HG02973 (cell line): ENCODE data around the gene TSEN54.

Source experiments
- ATAC-seq: cut with Tn5 transposase; IDR thresholded peaks from one replicate; pipeline ENCODE4 v1.9.1; 2021; ENCODE audit warnings: moderate library complexity; ENCODE audit not compliant: unreplicated experiment

The TSEN54 gene

DNA sequence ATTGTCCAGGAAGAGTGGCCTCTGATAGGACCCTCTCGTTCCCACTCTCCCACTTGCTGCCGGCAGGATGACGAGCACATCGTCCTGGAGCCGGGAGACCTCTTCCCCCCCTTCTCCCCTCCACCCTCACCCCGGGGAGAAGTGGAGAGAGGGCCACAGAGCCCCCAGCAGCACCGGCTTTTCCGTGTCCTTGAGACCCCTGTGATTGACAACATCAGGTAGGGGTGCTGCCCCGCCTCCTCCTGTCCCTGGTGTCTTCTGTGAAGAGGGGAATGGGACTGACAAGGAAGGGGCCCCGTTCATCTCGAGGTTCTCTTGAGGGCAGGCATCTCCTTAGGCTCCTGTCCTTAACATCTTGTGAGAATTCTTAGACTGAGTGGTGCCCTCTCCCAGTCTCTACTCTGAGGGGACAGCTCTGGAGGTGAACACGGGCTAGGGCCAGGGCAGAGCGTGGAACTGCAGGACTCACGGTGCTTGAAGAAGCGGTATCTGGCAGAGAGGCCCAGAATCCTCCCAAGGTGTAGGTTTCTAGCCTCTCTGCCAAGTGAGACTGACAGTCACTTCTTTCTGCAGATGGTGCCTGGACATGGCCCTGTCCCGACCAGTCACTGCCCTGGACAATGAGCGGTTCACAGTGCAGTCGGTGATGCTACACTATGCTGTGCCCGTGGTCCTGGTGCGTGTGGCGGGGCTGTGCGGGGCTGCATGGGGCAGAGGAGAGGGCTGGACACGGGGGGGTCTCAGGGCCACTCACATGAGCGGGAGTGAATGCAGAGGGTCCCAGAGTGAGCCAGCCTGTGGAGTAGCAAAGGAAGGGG is 27.4 kb upstream of the TSEN54 start:
- ATAC-seq, result no peak

DNA sequence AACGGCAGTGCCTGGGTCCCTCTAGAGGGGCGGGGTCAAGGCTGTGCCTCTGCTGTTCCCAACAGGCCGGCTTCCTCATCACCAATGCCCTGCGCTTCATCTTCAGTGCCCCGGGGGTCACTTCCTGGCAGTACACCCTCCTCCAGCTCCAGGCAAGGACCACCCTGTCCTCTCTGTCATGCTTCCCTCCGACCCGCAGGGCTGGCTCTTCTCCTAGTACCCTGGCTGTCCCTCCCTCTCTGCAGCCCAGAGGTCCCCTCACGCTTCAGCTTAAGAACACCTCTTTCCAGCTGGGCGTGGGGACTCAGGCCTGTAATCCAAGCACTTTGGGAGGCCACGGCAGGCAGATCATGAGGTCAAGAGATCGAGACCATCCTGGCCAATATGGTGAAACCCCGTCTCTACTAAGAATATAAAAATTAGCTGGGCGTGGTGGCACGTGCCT is 26.8 kb upstream of the TSEN54 start:
- ATAC-seq, result no peak

DNA sequence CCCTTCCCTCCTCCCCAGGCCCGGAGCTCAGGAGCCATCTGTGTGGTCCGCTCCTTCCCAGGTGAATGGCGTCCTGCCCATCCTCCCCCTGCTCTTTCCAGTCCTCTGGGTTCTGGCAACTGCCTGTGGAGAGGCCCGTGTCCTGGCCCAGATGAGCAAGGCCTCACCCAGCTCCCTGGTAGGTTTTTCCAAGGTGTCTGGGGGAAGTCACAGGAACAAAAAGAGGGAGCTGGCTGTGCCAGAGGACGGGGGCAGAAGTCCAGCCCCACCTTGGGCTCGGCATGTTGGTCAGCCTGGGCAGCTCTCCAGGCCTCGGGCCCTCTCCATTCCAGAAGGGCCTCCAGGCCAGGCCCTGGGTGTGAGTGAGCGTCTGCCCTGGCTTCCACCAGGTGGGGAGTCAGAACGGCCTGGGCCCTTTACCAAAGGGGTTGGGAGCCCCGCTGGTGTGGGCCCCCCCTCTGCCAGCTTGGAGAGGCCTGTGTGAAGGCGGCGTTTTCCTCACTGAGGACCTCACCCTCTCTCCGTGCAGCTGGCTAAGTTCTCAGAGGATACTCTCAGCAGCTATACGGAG is 26.1 kb upstream of the TSEN54 start:
- ATAC-seq, result no peak

DNA sequence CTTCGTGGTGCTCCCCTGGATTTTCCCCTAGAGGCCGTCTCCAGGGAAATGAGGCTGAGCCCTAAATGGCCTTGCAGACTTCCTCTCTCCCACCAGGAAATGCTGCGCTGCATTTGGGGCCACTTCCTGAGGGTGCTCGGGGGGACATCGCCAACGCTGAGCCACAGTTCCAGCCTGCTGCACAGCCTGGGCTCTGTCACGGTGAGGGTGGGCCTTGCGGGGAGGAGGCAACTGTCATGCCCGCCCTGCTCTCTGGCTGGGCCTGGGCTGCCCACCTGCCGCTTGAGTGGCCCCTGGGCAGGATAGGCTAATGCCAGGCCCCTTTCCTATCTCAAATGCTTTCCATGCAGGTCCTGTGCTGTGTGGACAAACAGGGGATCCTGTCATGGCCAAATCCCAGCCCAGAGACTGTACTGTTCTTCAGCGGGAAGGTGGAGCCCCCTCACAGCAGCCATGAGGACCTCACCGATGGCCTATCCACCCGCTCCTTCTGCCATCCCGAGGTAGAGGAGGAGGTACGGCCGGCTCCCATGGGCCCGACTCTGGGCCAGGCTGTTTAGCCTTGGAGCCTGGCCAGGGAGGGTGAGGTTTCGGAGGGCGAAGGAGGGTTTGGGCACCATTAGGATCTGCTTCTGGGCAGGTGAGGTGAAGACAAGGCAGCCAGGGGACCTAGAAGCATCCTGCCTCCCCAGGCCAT is 25.2 kb upstream of the TSEN54 start:
- ATAC-seq, result no peak

DNA sequence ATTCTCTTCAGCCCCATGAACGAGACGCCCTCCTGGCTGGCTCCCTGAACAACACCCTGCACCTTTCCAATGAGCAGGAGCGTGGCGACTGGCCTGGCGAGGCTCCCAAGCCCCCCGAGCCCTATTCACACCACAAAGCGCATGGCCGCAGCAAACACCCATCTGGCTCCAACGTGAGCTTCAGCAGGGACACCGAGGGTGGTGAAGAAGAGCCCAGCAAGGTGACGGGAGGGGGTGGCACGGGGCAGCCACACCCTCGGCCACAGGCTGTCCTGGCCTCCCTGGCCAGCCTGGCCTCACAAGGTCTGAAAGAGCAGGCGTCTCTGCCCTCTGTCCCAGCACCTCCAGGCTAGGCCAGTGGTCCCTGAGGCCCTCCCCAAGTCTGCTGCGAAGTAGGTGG is 24.6 kb upstream of the TSEN54 start:
- no peak for ATAC-seq

DNA sequence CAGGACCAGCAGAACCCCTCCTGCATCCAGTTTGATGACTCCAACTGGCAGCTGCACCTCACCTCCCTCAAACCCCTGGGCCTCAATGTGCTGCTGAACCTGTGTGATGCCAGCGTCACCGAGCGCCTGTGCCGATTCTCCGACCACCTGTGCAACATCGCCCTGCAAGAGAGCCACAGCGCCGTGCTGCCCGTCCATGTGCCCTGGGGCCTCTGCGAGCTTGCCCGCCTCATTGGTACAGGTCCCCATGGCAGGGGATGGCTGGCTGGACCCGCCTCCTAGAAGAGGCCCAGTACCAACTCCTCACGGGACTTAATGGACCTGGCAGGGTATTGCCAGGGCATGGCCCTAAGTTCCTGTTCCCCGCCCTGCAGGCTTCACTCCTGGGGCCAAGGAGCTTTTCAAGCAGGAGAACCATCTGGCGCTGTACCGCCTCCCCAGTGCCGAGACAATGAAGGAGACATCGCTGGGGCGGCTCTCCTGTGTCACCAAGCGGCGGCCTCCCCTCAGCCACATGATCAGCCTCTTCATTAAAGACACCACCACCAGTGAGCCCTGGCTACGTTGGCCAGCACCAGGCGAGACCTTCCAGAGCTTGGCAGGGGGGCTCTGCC is 23.7 kb upstream of the TSEN54 start:
- no peak for ATAC-seq

DNA sequence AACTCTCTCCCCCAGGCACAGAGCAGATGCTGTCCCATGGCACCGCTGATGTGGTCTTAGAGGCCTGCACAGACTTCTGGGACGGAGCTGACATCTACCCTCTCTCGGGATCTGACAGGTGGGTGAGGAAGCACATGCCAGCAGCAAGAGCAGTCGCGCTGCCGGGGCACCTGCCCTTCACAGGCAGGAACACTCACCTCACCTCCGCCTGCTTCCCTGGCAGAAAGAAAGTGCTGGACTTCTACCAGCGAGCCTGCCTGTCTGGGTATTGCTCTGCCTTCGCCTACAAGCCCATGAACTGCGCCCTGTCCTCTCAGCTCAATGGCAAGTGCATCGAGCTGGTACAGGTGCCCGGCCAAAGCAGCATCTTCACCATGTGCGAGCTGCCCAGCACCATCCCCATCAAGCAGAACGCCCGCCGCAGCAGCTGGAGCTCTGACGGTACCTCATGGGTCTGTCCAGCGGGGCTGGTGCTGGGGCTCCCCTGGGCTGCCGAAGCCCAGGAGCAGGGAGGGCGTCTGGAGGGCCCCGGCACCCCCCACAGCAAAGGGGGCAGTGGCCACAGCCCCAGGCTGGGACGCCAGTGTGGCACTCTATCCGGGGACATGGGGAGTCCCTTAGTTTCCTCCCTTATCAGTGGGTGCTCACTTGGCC is 22.7 kb upstream of the TSEN54 start:
- no peak for ATAC-seq

DNA sequence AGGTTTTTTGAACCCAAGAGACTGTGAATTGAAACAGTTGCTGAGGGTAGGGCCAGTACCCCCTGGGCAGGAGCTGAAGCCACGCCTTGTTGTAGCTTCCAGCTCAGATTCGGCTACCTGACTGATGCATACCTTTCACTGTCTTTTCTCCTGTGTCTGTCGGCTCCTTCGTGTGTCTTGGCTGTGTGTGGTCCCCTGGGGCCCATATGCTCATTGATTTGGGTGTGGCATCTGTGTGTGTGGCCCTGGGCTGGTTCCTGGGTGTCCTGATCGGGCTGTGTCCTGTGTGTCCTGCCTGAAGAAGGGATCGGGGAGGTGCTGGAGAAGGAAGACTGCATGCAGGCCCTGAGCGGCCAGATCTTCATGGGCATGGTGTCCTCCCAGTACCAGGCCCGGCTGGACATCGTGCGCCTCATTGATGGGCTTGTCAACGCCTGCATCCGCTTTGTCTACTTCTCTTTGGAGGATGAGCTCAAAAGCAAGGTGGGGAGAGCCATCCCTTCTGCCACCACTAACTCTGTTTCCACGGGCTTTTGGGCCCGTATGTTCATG is 21.9 kb upstream of the TSEN54 start:
- no peak for ATAC-seq

DNA sequence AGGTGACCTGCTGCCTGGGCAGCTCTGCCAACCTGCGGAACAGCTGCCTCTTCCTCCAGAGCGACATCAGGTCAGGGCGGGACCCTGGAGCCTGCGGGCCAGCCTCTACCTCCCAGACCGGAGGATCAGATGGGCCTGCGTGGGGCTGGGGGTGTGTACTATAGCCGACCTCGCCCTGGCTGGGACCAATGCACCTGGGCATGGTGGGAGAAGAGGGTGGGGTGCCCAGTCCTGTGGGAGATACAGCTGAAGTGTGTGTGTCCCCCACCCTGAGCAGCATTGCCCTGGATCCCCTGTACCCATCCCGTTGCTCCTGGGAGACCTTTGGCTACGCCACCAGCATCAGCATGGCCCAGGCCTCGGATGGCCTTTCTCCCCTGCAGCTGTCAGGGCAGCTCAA is 20.3 kb upstream of the TSEN54 start:
- no peak for ATAC-seq

DNA sequence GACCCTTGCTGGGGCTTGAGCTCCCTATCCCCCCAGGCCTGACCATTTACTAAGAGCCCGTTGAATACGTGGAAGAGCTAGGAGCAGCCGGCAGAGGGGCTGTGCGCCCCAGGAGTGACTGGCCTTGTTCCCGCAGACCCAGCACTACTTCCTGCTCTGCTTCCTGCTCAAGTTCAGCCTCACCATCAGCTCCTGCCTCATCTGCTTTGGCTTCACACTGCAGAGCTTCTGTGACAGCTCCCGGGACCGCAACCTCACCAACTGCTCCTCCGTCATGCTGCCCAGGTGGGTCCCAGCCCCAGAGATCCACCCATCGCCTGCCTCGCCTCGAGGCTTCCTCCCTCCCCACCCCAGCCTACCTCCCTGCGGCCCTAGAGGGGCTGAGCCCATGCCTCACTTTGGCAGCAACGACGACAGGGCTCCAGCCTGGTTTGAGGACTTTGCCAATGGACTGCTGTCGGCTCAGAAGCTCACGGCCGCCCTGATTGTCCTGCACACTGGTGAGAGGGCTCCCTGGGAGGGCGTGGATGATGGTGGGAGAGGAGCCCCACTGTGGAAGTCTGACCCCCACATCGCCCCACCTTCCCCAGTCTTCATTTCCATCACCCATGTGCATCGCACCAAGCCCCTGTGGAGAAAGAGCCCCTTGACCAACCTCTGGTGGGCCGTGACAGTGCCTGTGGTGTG is 18.1 kb upstream of the TSEN54 start:
- no peak for ATAC-seq

DNA sequence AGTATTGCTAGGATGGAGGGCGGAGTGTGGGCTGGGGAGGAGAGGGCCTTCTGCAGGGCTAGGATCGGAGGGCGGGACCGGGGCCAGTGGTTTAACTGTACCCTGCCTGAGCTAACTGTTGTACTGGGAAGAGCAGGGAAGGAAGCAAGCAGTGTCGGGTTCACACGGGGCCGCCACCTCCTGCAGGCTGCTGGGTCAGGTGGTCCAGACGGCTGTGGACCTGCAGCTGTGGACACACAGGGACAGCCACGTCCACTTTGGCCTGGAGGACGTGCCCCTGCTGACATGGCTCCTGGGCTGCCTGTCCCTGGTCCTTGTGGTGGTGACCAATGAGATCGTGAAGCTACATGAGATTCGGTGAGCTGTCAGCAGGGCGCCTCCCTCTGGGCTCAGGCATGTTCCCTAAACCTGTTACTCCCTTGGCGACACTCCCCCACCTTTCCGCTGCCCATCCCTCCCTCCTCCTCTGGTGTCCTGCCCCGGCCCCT is 17.6 kb upstream of the TSEN54 start:
- ATAC-seq, result no peak

DNA sequence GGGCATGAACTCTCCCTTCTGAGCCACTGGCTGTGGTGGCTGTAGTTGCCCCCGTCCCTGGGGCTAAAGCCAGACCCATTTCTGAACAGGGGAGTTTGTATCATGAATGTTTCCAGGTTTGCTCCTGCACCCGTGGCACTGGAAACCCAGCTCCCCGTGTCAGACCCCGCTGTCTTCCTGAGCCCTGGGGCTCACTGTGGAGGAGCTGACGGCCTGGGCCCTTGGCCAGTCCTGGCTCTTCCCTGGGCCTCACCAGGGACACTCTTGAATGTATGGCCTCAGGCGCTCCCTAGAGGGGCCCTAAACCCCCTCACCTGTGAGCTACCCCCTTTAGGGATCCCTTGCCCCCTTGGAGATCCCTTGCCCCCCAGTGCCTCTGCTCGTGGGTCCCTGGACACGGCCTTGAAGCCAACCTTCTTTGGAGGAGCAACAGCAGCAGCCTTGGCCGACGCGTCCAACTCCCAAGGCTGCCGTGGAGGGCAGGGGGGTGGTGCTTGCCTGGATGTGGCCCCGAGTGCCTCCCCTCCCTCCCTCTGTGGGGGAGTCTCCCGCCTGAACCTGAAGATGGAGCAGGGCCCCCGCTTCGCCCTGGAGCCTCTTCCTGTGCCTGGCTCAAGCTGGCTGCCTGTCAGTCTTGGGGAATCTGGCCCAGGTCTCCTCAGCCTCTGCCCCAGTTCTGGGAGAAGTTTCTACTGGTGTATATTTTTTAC is 16.9 kb upstream of the TSEN54 start:
- no peak for ATAC-seq

DNA sequence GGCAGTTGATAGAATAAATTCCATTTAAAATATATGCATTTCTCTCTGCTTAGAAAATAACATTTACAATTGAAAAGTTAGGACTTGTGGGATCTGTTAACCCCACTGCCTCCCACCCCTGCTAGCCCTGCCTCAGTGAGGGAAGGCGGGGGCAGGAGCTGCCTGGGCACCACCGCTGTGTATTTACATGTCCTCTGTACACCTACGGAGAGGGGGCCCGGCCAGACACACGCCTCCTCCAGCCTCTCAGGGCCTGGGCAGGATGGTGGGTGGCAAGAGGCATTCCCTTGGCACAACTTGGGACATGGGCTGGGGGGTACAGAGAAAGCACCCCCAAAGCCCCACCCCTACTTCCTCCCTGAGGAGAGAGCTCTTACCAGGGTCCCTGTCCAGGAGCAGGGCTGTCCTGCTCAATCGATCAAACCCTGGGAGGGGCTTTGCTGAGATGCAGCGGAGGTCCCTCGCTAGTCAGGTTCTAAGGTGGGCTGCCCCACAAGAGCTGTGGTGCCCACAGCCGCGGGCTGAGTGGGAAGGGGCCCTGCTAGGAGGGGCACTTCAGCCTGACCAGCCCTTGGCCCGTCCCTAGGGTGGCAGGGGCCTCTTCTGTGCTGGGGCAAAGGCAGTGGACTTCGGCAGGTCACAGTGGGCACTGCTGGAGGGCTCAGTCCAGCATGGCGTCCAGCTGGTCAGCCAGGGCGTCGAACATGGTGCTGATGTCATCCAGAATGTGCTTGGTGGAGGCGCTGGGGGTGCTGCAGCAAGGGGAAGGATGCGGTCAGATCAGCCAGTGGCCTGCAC is 15.7 kb upstream of the TSEN54 start:
- no peak for ATAC-seq

DNA sequence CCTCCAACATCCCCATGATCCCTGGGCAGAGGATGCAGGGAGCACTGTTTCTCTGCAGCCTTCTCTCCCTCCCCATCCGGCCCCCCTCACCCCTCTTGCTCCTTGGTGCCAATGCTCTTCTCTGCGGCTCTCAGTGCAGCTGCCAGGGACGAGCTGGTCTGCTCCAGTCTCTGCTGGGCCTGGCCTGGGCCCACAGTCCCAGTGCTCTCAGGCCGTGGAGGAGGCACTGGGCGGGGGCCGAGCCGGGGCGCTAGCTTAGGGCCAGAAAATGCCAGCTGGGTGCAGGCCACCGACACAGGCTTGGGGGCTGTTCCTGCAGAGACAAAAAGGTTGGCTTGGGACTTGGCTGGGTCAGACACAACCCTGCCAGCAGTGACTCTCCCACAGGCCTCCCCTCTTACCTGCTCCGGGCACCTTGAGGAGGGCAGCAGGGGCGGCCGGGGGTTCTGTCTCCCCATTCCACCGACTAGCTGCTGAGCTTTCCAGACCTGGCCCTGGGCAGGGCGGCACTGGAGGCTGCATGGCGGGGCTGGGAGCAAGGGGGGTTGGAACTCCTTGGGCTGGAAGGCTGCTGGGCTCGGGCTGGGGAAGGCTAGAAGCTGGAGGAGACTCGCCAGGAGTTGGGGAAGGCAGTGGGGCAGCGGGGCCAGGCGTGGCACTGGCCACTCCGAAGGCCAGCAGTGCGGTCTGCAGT is 14.8 kb upstream of the TSEN54 start:
- ATAC-seq, result no peak

DNA sequence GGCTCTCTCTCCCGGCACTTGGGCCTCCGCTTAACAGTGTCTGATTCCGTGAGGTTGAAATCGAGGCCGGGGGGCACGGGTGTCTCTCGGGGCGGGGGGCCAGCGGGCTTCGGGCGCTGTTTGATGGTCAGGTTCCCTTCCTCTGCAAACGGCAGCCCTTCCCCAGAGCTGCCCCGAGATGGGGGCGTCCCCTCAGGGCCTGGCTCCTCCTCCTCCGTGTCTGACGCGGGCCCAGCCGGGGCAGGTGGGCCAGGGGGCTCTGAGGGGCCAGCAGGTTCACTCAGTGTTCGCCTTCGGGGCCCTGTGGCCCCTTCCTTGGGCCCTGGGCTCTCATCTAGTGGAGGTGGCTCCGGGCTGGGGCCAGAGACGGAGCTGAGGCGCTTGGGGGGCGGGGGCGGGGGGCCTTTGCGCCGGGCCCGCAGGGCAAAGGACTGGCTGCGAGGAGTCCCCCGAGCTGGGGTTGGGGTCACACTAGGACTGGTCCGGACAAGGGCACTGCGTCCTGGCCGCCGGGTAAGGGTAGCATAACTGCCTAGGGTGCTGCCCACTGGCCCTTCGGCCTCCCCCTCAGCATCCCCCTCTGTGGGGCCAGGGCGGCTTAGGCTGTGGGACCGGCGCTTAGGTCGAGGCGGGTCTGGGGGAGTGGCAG is 14.1 kb upstream of the TSEN54 start:
- ATAC-seq, result no peak

DNA sequence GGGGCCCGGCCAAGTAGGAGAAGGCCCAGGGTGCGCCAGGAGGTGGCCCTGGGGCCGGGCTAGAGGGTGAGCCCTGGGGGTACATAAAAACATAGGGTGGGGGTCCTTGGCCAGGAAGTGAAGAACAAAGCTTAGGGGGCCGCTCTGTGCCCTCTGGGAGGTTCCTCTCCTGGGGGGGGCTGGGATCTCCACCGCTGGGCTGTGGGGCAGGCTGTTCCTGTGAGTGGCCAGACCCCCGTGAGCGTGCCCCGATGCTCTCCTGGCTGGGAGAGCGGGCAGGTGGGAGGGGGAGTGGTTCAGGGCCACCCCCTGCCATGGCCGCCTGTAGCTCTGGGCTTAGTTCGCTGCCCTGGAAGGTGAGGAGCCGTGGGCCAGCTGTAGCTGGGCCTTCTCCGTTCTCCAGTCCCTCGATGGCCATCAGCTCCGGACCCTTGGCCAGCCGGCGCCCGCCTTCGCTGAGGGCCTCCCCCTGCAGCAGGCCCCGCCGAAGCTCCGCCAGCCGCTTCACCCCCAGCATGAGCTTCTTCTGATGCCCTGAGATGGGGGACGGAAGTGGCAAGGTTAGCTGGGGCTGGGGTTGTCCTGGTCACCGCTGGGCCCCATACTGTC is 13.5 kb upstream of the TSEN54 start:
- ATAC-seq, result no peak

DNA sequence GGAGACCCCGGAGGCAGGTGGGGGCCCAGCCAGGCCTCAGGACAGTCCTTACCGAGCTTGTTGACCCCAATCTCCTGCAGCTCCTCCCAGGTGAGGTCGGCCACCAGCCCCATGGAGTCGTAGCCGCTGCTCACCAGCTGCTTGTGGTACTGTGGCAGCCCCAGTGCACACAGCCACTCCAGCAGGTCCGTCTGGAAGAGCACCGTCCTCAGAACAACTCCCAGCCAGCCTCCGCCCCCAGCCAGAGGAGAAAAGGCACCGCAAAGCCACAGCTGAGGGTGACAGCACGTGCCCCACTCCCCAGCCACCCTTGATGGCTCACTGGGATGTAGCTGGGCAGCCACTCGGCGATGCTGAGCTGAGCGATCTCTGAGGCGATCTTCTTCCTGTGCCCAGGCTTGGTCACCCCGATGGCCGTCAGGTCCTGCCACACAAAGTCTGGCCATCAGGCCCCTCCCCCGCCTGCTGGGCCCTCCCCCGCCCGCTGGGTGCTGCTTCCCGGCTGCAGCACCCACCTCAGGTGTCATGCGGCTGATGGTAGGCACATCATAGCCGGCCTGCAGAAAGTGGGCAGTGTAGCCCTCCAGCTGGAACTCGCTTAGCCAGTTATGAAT is 12.9 kb upstream of the TSEN54 start:
- no peak for ATAC-seq
